ENCODE data around the gene CTNS. TPM values are rescaled to one million over a fixed set of nuclear protein-coding genes. Genes with fewer than 3 reads are reported as not detected.

The CTNS gene
- total RNA-seq, 1 experiment from 2014 or later: 7.9 TPM

- no peak overlapping the region for H3K27ac ChIP-seq (ENCODE audit: low read depth, low read length)
- no peaks in the 10 kb centered on the region for H3K9me3 ChIP-seq (ENCODE audit: control insufficient read depth in 1 of 2, insufficient read depth in 1 of 2, low read depth in 1 of 2, low read length in 2 of 2)
- ChIA-PET RAD21 (ENCODE audit: low non-redundant PET in 1 of 2, low total read pairs in 2 of 2, uncharacterized antibody in 2 of 2, unreplicated experiment in 2 of 2) (interaction anchor here in 1 of 2 experiments (0.6 kb wide), 1 partner anchor 64 kb away, joined by 3 read pairs; no protein-coding TSS in a partner anchor), CTCF (interaction anchor here (0.6 to 2.3 kb wide), 10 partner anchors 11 to 160 kb away, joined by 3 to 16 read pairs (median 4); partner anchors contain the start of genes CTNS and SHPK), POLR2A (no interaction called here)
- H4K20me1 ChIP-seq (ENCODE audit: insufficient read depth): no peaks in the 10 kb centered on the region
- intact Hi-C loops (cut with micrococcal nuclease): no loop called here
- no peak overlapping the region for H3K4me3 ChIP-seq (replicated peaks in 1 of 2; ENCODE audit: low read depth in 1 of 2, low read length in 2 of 2)
- no peak overlapping the region for H2AFZ ChIP-seq (ENCODE audit: low read depth, low read length, poor library complexity, severe bottlenecking)
- BruUV-seq (replicated peaks): no TSS peak
- no peak overlapping the region for H3K9ac ChIP-seq (ENCODE audit: low read length)
- ATAC-seq (peak; percentile 83), DNase-seq (ENCODE audit: low read depth, low spot score) (peak; percentile 43)
- no peaks in the 10 kb centered on the region for H3K4me1 ChIP-seq (ENCODE audit: control insufficient read depth in 1 of 2, insufficient read depth in 2 of 2, low read length in 2 of 2)
- H3K9me2 ChIP-seq (ENCODE audit: insufficient read depth): no peaks in the 10 kb centered on the region
- no peaks in the 10 kb centered on the region for H3K27me3 ChIP-seq (ENCODE audit: insufficient read depth, low read length)
- peaks cover 0 to 5% of the 10 kb centered on the region in 2 experiments; a peak in 2 of 4 replicates for H3K36me3 ChIP-seq (ENCODE audit: control insufficient read depth in 1 of 2, insufficient read depth in 2 of 2, low read length in 2 of 2)
- H3K4me2 ChIP-seq (ENCODE audit: low read length): no peak overlapping the region
- TF ChIP-seq YY1 (IDR thresholded peaks at IDR 0.05; ENCODE audit: extremely low read depth, insufficient replicate concordance, low read depth, low read length) (peak; percentile 35), CTCF (IDR thresholded peaks at IDR 0.05 in 2 of 3, conservative IDR thresholded peaks at IDR 0.05 in 1 of 3; ENCODE audit: borderline replicate concordance in 1 of 3, insufficient read depth in 1 of 3, low read depth in 2 of 3, low read length in 2 of 3) (peak; percentile 37 to 69 (median 67); a peak in 5 of 6 replicates), SRF (IDR thresholded peaks at IDR 0.05; ENCODE audit: low read depth) (no peak), CBX3 (IDR thresholded peaks at IDR 0.05; ENCODE audit: low read depth) (no peak), ZNF274 (IDR thresholded peaks at IDR 0.05; ENCODE audit: low read depth, low read length) (no peak), POLR2A (IDR thresholded peaks at IDR 0.05; ENCODE audit: borderline replicate concordance, extremely low read depth, insufficient read depth, insufficient read length) (no peak), RAD21 (IDR thresholded peaks at IDR 0.05; ENCODE audit: low read depth) (peak; percentile 51)
- TF ChIP-seq, protein P1, sequence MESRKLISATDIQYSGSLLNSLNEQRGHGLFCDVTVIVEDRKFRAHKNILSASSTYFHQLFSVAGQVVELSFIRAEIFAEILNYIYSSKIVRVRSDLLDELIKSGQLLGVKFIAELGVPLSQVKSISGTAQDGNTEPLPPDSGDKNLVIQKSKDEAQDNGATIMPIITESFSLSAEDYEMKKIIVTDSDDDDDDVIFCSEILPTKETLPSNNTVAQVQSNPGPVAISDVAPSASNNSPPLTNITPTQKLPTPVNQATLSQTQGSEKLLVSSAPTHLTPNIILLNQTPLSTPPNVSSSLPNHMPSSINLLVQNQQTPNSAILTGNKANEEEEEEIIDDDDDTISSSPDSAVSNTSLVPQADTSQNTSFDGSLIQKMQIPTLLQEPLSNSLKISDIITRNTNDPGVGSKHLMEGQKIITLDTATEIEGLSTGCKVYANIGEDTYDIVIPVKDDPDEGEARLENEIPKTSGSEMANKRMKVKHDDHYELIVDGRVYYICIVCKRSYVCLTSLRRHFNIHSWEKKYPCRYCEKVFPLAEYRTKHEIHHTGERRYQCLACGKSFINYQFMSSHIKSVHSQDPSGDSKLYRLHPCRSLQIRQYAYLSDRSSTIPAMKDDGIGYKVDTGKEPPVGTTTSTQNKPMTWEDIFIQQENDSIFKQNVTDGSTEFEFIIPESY (IDR thresholded peaks at IDR 0.05; ENCODE audit: extremely low read depth, insufficient replicate concordance, low read length): no peak
- no peaks in the 10 kb centered on the region for H3K79me2 ChIP-seq (ENCODE audit: insufficient read depth, low read length)
These were observed 34.1 kb upstream of the CTNS start for GRCh38 chr17:3602499-3602898.

All from HCT116 (cell line).